NB4 (cell line): ENCODE results near the gene CERS2.

ENCODE experiments used
- CTCF ChIP-seq: IDR thresholded peaks from one replicate; pipeline ENCODE4 v1.5.1; 2012; ENCODE audit warnings: low read depth, low read length
- POLR2A ChIP-seq: IDR thresholded peaks from 2 replicates; pipeline ENCODE4 v1.6.1; 2011; ENCODE audit warnings: mild to moderate bottlenecking; ENCODE audit not compliant: insufficient read length; ENCODE audit errors: extremely low read depth

DNA sequence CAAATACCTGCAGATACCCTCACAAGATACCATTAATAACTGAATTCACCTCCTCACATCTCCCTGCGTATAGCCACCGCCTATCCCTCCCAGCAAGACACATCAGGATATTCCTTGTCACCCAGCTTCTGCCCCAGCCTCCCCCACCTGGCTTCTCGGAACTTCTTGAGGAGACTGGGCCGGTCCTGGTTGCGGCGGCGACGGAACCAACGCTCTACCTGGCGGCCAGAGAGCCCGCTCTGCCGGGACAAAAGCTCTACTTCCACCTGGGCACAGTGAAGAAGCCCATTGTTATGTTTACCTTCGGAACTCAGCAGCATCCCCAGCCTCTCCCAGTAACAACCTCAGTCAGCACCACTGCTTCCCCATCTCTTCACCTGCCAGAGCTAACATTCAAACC lies 6.7 kb downstream of the CERS2 start:
- TF ChIP-seq CTCF: no peak
- TF ChIP-seq POLR2A: no peak
